GM19351 (cell line): ENCODE measurements around the gene NRM.
"Not testable (repeated sequence)": the region's sequence is repeated elsewhere in the genome, so short reads cannot be mapped to it uniquely, and the experiment has no call there.

Experiments
- ATAC-seq: cut with Tn5 transposase; IDR thresholded peaks from one replicate; pipeline ENCODE4 v1.9.1; 2021; ENCODE audit warnings: mild to moderate bottlenecking, moderate library complexity; ENCODE audit not compliant: unreplicated experiment

The NRM gene

GRCh38 chr6:30672445-30673253, 18.1 kb downstream of the NRM start, which contains the start of gene DHX16:
Gene DHX16, minus strand, starts transcription at chr6:30673006. Its CDS starts 165 bp downstream, at chr6:30672841.
- peak; percentile 58 for ATAC-seq

GRCh38 chr6:30670760-30671527, 19.8 kb downstream of the NRM start:
- ATAC-seq, result no peak

- ATAC-seq, result not testable (repeated sequence)
These were observed 24.5 kb downstream of the NRM start for GRCh38 chr6:30666300-30666699.

GRCh38 chr6:30664994-30665767, 25.6 kb downstream of the NRM start:
- ATAC-seq, result no peak

GRCh38 chr6:30657922-30658321, 32.9 kb downstream of the NRM start:
- not testable (repeated sequence) for ATAC-seq

- ATAC-seq, result no peak
These were observed 33.3 kb downstream of the NRM start for GRCh38 chr6:30657454-30657853.

GRCh38 chr6:30656513-30656912, 34.3 kb downstream of the NRM start:
- no peak for ATAC-seq

GRCh38 chr6:30655743-30656094, 35.1 kb downstream of the NRM start:
- ATAC-seq, result no peak

GRCh38 chr6:30654798-30655742, 35.7 kb downstream of the NRM start:
- ATAC-seq, result no peak

GRCh38 chr6:30651143-30651542, 39.6 kb downstream of the NRM start:
- ATAC-seq, result no peak

GRCh38 chr6:30647242-30648116, 43.3 kb downstream of the NRM start:
- peak; percentile 73 for ATAC-seq

GRCh38 chr6:30646450-30647241, 44.1 kb downstream of the NRM start, which contains the start of gene C6orf136:
Gene C6orf136, plus strand, starts transcription at chr6:30647133. Its CDS starts 99 bp downstream, at chr6:30647232.
- ATAC-seq, result peak; percentile 52

GRCh38 chr6:30645989-30646388, 44.8 kb downstream of the NRM start:
- ATAC-seq, result no peak

GRCh38 chr6:30644769-30645168, 46.0 kb downstream of the NRM start:
- no peak for ATAC-seq

- no peak for ATAC-seq
These were observed 47.1 kb downstream of the NRM start for GRCh38 chr6:30643656-30644055.

GRCh38 chr6:30641048-30641447, 49.7 kb downstream of the NRM start:
- no peak for ATAC-seq

GRCh38 chr6:30640481-30640880, 50.3 kb downstream of the NRM start:
- ATAC-seq, result no peak
